SJCRH30 (cell line): ENCODE measurements around the gene ZFP90. TPM values are rescaled to one million over a fixed set of nuclear protein-coding genes. Genes with fewer than 3 reads are reported as not detected.
"Not testable (repeated sequence)": the region's sequence is repeated elsewhere in the genome, so short reads cannot be mapped to it uniquely, and the experiment has no call there.

Experiments
- DNase-seq, 2 experiments: peaks; one replicate each; pipeline ENCODE4 v3.0.0-alpha.2; 2015 to 2020
- H3K27ac ChIP-seq: fragments of 250-450 bp; sonication (Bioruptor Pico); 2 replicates; pipeline ENCODE4 v1.5.1; 2020; ENCODE audit warnings: mild to moderate bottlenecking, moderate library complexity
- H3K27me3 ChIP-seq: fragments of 250-450 bp; sonication (Bioruptor Pico); 2 replicates; pipeline ENCODE4 v1.5.1; 2020; ENCODE audit warnings: mild to moderate bottlenecking, moderate library complexity
- H3K36me3 ChIP-seq: fragments of 250-450 bp; sonication (Bioruptor Pico); 2 replicates; pipeline ENCODE4 v1.5.1; 2020; ENCODE audit warnings: mild to moderate bottlenecking, moderate library complexity
- H3K4me1 ChIP-seq: fragments of 250-450 bp; sonication (Bioruptor Pico); 2 replicates; pipeline ENCODE4 v1.5.1; 2020; ENCODE audit warnings: mild to moderate bottlenecking, moderate library complexity
- H3K4me3 ChIP-seq: fragments of 250-450 bp; sonication (Bioruptor Pico); 2 replicates; pipeline ENCODE4 v1.5.1; 2020; ENCODE audit warnings: mild to moderate bottlenecking, moderate library complexity
- H3K9me3 ChIP-seq: fragments of 250-450 bp; sonication (Bioruptor Pico); replicated peaks from 2 replicates; pipeline ENCODE4 v1.5.1; 2020; ENCODE audit warnings: mild to moderate bottlenecking, moderate library complexity
- total RNA-seq: library from RNA; depleted of rRNA; stranded (reverse); fragments of >200 nt; shearing (Covaris generic); gene quantifications from 2 replicates; pipeline ENCODE4 v1.2.3, GENCODE V29; 2014; rRNA removed

ZFP90 gene
- 11.6 and 13.3 TPM in 2 replicates for total RNA-seq

GRCh38 chr16:68538880-68539701 is at the start of gene ZFP90:
Gene ZFP90 (plus strand): TSS chr16:68539291. CDS start chr16:68539793, 502 bp downstream.
- no peaks in the 10 kb centered on the region for H3K27me3 ChIP-seq
- 0 out of 2 replicates have a peak, but pooled peaks cover 3% of the 10 kb centered on the region for H3K36me3 ChIP-seq
- H3K27ac ChIP-seq: peak within 1 kb of the TSS; percentile 76
- peak; percentile 85 to 89 for DNase-seq
- no peaks in the 10 kb centered on the region for H3K4me1 ChIP-seq
- no peaks in the 10 kb centered on the region for H3K9me3 ChIP-seq
- H3K4me3 ChIP-seq: peak within 1 kb of the TSS; percentile 79

- no peak for DNase-seq
- H3K9me3 ChIP-seq: no peaks in the 10 kb centered on the region
- no peaks in the 10 kb centered on the region for H3K27me3 ChIP-seq
- no peak overlapping the region for H3K27ac ChIP-seq
- H3K36me3 ChIP-seq: no peaks in the 10 kb centered on the region
- no peak overlapping the region for H3K4me3 ChIP-seq
- H3K4me1 ChIP-seq: no peaks in the 10 kb centered on the region
Measured at GRCh38 chr16:68490358-68490757, 48.7 kb upstream of the ZFP90 start.

- Histone ChIP-seq H3K36me3 (no peaks in the 10 kb centered on the region), H3K27me3 (no peaks in the 10 kb centered on the region), H3K9me3 (no peaks in the 10 kb centered on the region), H3K4me3 (no peak overlapping the region), H3K4me1 (no peaks in the 10 kb centered on the region), H3K27ac (no peak overlapping the region)
- no peak for DNase-seq
Measured at GRCh38 chr16:68490829-68491575, 48.1 kb upstream of the ZFP90 start.

GRCh38 chr16:68491576-68491950 is 47.5 kb upstream of the ZFP90 start:
- no peak overlapping the region for H3K4me3 ChIP-seq
- no peaks in the 10 kb centered on the region for H3K4me1 ChIP-seq
- H3K27me3 ChIP-seq: no peaks in the 10 kb centered on the region
- H3K27ac ChIP-seq: no peak overlapping the region
- H3K9me3 ChIP-seq: no peaks in the 10 kb centered on the region
- no peaks in the 10 kb centered on the region for H3K36me3 ChIP-seq
- DNase-seq: no peak

GRCh38 chr16:68492151-68492542 is 46.9 kb upstream of the ZFP90 start:
- no peaks in the 10 kb centered on the region for H3K36me3 ChIP-seq
- no peaks in the 10 kb centered on the region for H3K4me1 ChIP-seq
- no peak overlapping the region for H3K27ac ChIP-seq
- H3K27me3 ChIP-seq: no peaks in the 10 kb centered on the region
- no peak for DNase-seq
- H3K9me3 ChIP-seq: no peaks in the 10 kb centered on the region
- no peak overlapping the region for H3K4me3 ChIP-seq

- no peak for DNase-seq
- no peaks in the 10 kb centered on the region for H3K4me1 ChIP-seq
- no peak overlapping the region for H3K27ac ChIP-seq
- H3K9me3 ChIP-seq: no peaks in the 10 kb centered on the region
- H3K36me3 ChIP-seq: no peaks in the 10 kb centered on the region
- no peaks in the 10 kb centered on the region for H3K27me3 ChIP-seq
- no peak overlapping the region for H3K4me3 ChIP-seq
Measured at GRCh38 chr16:68492543-68493411, 46.3 kb upstream of the ZFP90 start.

GRCh38 chr16:68493412-68494070 is 45.5 kb upstream of the ZFP90 start:
- no peaks in the 10 kb centered on the region for H3K4me1 ChIP-seq
- no peak overlapping the region for H3K4me3 ChIP-seq
- H3K27me3 ChIP-seq: no peaks in the 10 kb centered on the region
- no peak overlapping the region for H3K27ac ChIP-seq
- no peaks in the 10 kb centered on the region for H3K36me3 ChIP-seq
- H3K9me3 ChIP-seq: no peaks in the 10 kb centered on the region
- DNase-seq: no peak

- H3K36me3 ChIP-seq, H3K27me3 ChIP-seq, H3K4me3 ChIP-seq, DNase-seq, H3K4me1 ChIP-seq, H3K27ac ChIP-seq, H3K9me3 ChIP-seq: not testable (repeated sequence)
Measured at GRCh38 chr16:68494261-68494660, 44.8 kb upstream of the ZFP90 start.

GRCh38 chr16:68496689-68497088 is 42.4 kb upstream of the ZFP90 start:
- Histone ChIP-seq H3K27ac (no peak overlapping the region), H3K4me1 (no peaks in the 10 kb centered on the region), H3K4me3 (no peak overlapping the region), H3K27me3 (no peaks in the 10 kb centered on the region), H3K36me3 (no peaks in the 10 kb centered on the region), H3K9me3 (no peaks in the 10 kb centered on the region)
- DNase-seq: no peak

GRCh38 chr16:68499006-68499405 is 40.1 kb upstream of the ZFP90 start:
- Histone ChIP-seq H3K4me3 (no peak overlapping the region), H3K27me3 (no peaks in the 10 kb centered on the region), H3K4me1 (no peaks in the 10 kb centered on the region), H3K27ac (no peak overlapping the region), H3K36me3 (no peaks in the 10 kb centered on the region), H3K9me3 (no peaks in the 10 kb centered on the region)
- DNase-seq: peak in 1 of 2 experiments; percentile 25

GRCh38 chr16:68503334-68503733 is 35.8 kb upstream of the ZFP90 start:
- H3K9me3 ChIP-seq: no peaks in the 10 kb centered on the region
- H3K27me3 ChIP-seq: no peaks in the 10 kb centered on the region
- H3K36me3 ChIP-seq: no peaks in the 10 kb centered on the region
- no peak overlapping the region for H3K4me3 ChIP-seq
- H3K27ac ChIP-seq: no peak overlapping the region
- no peaks in the 10 kb centered on the region for H3K4me1 ChIP-seq
- no peak for DNase-seq

- DNase-seq: no peak
- no peaks in the 10 kb centered on the region for H3K4me1 ChIP-seq
- H3K27me3 ChIP-seq: no peaks in the 10 kb centered on the region
- H3K9me3 ChIP-seq: no peaks in the 10 kb centered on the region
- no peak overlapping the region for H3K4me3 ChIP-seq
- H3K36me3 ChIP-seq: no peaks in the 10 kb centered on the region
- H3K27ac ChIP-seq: no peak overlapping the region
Measured at GRCh38 chr16:68504066-68504465, 35.0 kb upstream of the ZFP90 start.

- DNase-seq: no peak
- H3K36me3 ChIP-seq: no peaks in the 10 kb centered on the region
- H3K9me3 ChIP-seq: no peaks in the 10 kb centered on the region
- no peak overlapping the region for H3K27ac ChIP-seq
- no peaks in the 10 kb centered on the region for H3K4me1 ChIP-seq
- no peak overlapping the region for H3K4me3 ChIP-seq
- H3K27me3 ChIP-seq: no peaks in the 10 kb centered on the region
Measured at GRCh38 chr16:68506331-68507053, 32.6 kb upstream of the ZFP90 start.

- Histone ChIP-seq H3K27ac (no peak overlapping the region), H3K36me3 (no peaks in the 10 kb centered on the region), H3K4me3 (no peak overlapping the region), H3K4me1 (no peaks in the 10 kb centered on the region), H3K9me3 (no peaks in the 10 kb centered on the region), H3K27me3 (no peaks in the 10 kb centered on the region)
- no peak for DNase-seq
Measured at GRCh38 chr16:68508013-68508412, 31.1 kb upstream of the ZFP90 start.
